Central memory CD8-positive, alpha-beta T cell (primary cell): ENCODE data around the gene NEB.
"Not testable (repeated sequence)": the region's sequence is repeated elsewhere in the genome, so short reads cannot be mapped to it uniquely, and the experiment has no call there.

Experiments
- ATAC-seq: fragments of 150-1000 bp; cut with Tn5 transposase; replicated peaks from 2 replicates; pipeline ENCODE4 v1.10.0; 2022; ENCODE audit warnings: mild to moderate bottlenecking, moderate FRiP score, moderate number of reproducible peaks; ENCODE audit not compliant: poor library complexity, severe bottlenecking; ENCODE audit errors: extremely low read depth
- DNase-seq, 2 donors: peaks; one replicate each; pipeline ENCODE4 v3.0.0; 2021; ENCODE audit warnings: low spot score in 2 of 2
- H3K27ac Mint-ChIP-seq: one replicate; pipeline ENCODE4 v1.8.0; 2022; ENCODE audit warnings: low read depth, mild to moderate bottlenecking, moderate library complexity, mixed read lengths
- H3K27me3 Mint-ChIP-seq: one replicate; pipeline ENCODE4 v1.8.0; 2022; ENCODE audit warnings: mixed read lengths
- H3K36me3 Mint-ChIP-seq: one replicate; pipeline ENCODE4 v1.8.0; 2022; ENCODE audit warnings: mild to moderate bottlenecking, moderate library complexity, mixed read lengths; ENCODE audit not compliant: insufficient read depth
- H3K4me1 Mint-ChIP-seq: one replicate; pipeline ENCODE4 v1.8.0; 2022; ENCODE audit warnings: mixed read lengths
- H3K4me3 Mint-ChIP-seq: one replicate; pipeline ENCODE4 v1.8.0; 2022; ENCODE audit warnings: mild to moderate bottlenecking, moderate library complexity, mixed read lengths
- H3K9me3 Mint-ChIP-seq: one replicate; pipeline ENCODE4 v1.8.0; 2022; ENCODE audit warnings: mixed read lengths

The NEB gene

GRCh38 chr2:151650456-151650855 lies 83.8 kb downstream of the NEB start:
- Mint-ChIP-seq H3K4me1 (no peaks in the 10 kb centered on the region), H3K4me3 (no peak overlapping the region), H3K9me3 (no peaks in the 10 kb centered on the region), H3K27me3 (no peaks in the 10 kb centered on the region), H3K27ac (no peak overlapping the region), H3K36me3 (no peaks in the 10 kb centered on the region)
- ATAC-seq (no peak), DNase-seq (no peak)

- DNase-seq (no peak), ATAC-seq (no peak)
- Mint-ChIP-seq H3K36me3 (no peaks in the 10 kb centered on the region), H3K4me1 (no peaks in the 10 kb centered on the region), H3K4me3 (no peak overlapping the region), H3K9me3 (no peaks in the 10 kb centered on the region), H3K27ac (no peak overlapping the region), H3K27me3 (no peaks in the 10 kb centered on the region)
Measured at GRCh38 chr2:151649966-151650365, 84.3 kb downstream of the NEB start.

GRCh38 chr2:151649400-151649799 lies 84.9 kb downstream of the NEB start:
- H3K36me3 Mint-ChIP-seq, result no peaks in the 10 kb centered on the region

GRCh38 chr2:151646512-151646911 lies 87.8 kb downstream of the NEB start:
- not testable (repeated sequence) for H3K9me3 Mint-ChIP-seq, H3K27ac Mint-ChIP-seq, DNase-seq, H3K27me3 Mint-ChIP-seq, ATAC-seq, H3K4me3 Mint-ChIP-seq, H3K36me3 Mint-ChIP-seq, H3K4me1 Mint-ChIP-seq

More at GRCh38 chr2:151649400-151649799, 84.9 kb downstream of the NEB start:
- DNase-seq (no peak), ATAC-seq (no peak)
- no peak overlapping the region for H3K4me3 Mint-ChIP-seq
- no peaks in the 10 kb centered on the region for H3K27me3 Mint-ChIP-seq
- H3K27ac Mint-ChIP-seq, result no peak overlapping the region
- no peaks in the 10 kb centered on the region for H3K4me1 Mint-ChIP-seq
- H3K9me3 Mint-ChIP-seq, result no peaks in the 10 kb centered on the region

- no peak for DNase-seq
- H3K4me3 Mint-ChIP-seq, result no peak overlapping the region
- no peak for ATAC-seq
- H3K27ac Mint-ChIP-seq, result no peak overlapping the region
- H3K4me1 Mint-ChIP-seq, result no peaks in the 10 kb centered on the region
- no peaks in the 10 kb centered on the region for H3K27me3 Mint-ChIP-seq
- no peaks in the 10 kb centered on the region for H3K36me3 Mint-ChIP-seq
- no peaks in the 10 kb centered on the region for H3K9me3 Mint-ChIP-seq
Measured at GRCh38 chr2:151644580-151644979, 89.7 kb downstream of the NEB start.

- H3K27me3 Mint-ChIP-seq, H3K9me3 Mint-ChIP-seq, ATAC-seq, H3K4me3 Mint-ChIP-seq, H3K36me3 Mint-ChIP-seq, H3K27ac Mint-ChIP-seq, DNase-seq: not testable (repeated sequence)
- H3K4me1 Mint-ChIP-seq, result peaks cover 18% of the 10 kb centered on the region
Measured at GRCh38 chr2:151641895-151642294, 92.4 kb downstream of the NEB start.

GRCh38 chr2:151640087-151640486 lies 94.2 kb downstream of the NEB start:
- ATAC-seq (no peak), DNase-seq (no peak)
- Mint-ChIP-seq H3K27me3 (no peaks in the 10 kb centered on the region), H3K4me3 (no peak overlapping the region), H3K9me3 (no peaks in the 10 kb centered on the region), H3K36me3 (peaks cover 8% of the 10 kb centered on the region), H3K4me1 (peaks cover 19% of the 10 kb centered on the region), H3K27ac (peak overlapping the region; percentile 47)

GRCh38 chr2:151638990-151639389 lies 95.3 kb downstream of the NEB start:
- Mint-ChIP-seq H3K27me3 (no peaks in the 10 kb centered on the region), H3K9me3 (no peaks in the 10 kb centered on the region), H3K27ac (peak overlapping the region; percentile 47), H3K36me3 (peaks cover 8% of the 10 kb centered on the region), H3K4me3 (no peak overlapping the region), H3K4me1 (peaks cover 21% of the 10 kb centered on the region)
- ATAC-seq (no peak), DNase-seq (no peak)

GRCh38 chr2:151638191-151638933 lies 95.9 kb downstream of the NEB start:
- ATAC-seq, result no peak
- H3K9me3 Mint-ChIP-seq, result no peaks in the 10 kb centered on the region
- no peaks in the 10 kb centered on the region for H3K27me3 Mint-ChIP-seq
- no peak for DNase-seq
- peak overlapping the region; percentile 47 for H3K27ac Mint-ChIP-seq
- peaks cover 8% of the 10 kb centered on the region for H3K36me3 Mint-ChIP-seq
- peaks cover 26% of the 10 kb centered on the region for H3K4me1 Mint-ChIP-seq
- H3K4me3 Mint-ChIP-seq, result peak overlapping the region; percentile 70

- Mint-ChIP-seq H3K36me3 (peaks cover 8% of the 10 kb centered on the region), H3K27ac (peak overlapping the region; percentile 47), H3K9me3 (no peaks in the 10 kb centered on the region), H3K4me1 (peaks cover 26% of the 10 kb centered on the region), H3K4me3 (peak overlapping the region; percentile 70), H3K27me3 (no peaks in the 10 kb centered on the region)
- ATAC-seq (peak; percentile 97), DNase-seq (peak; percentile 17 to 48)
Measured at GRCh38 chr2:151637271-151637781, 97.0 kb downstream of the NEB start.

GRCh38 chr2:151634736-151635467 lies 99.4 kb downstream of the NEB start:
- Mint-ChIP-seq H3K4me3 (no peak overlapping the region), H3K9me3 (no peaks in the 10 kb centered on the region), H3K4me1 (peaks cover 26% of the 10 kb centered on the region), H3K27me3 (no peaks in the 10 kb centered on the region), H3K36me3 (peaks cover 8% of the 10 kb centered on the region), H3K27ac (no peak overlapping the region)
- no peak for DNase-seq
- ATAC-seq, result no peak

- no peaks in the 10 kb centered on the region for H3K27me3 Mint-ChIP-seq
- peaks cover 6% of the 10 kb centered on the region for H3K36me3 Mint-ChIP-seq
- H3K27ac Mint-ChIP-seq, result no peak overlapping the region
- peaks cover 20% of the 10 kb centered on the region for H3K4me1 Mint-ChIP-seq
- DNase-seq, result no peak
- ATAC-seq, result no peak
- H3K9me3 Mint-ChIP-seq, result no peaks in the 10 kb centered on the region
- no peak overlapping the region for H3K4me3 Mint-ChIP-seq
Measured at GRCh38 chr2:151632993-151633565, 101.2 kb downstream of the NEB start.
